ENCODE data around the gene NHS. TPM values are rescaled to one million over a fixed set of nuclear protein-coding genes. Genes with fewer than 3 reads are reported as not detected.

Gene NHS
- total RNA-seq, 1 donor from 2014 or later, result 14.9 TPM

DNA sequence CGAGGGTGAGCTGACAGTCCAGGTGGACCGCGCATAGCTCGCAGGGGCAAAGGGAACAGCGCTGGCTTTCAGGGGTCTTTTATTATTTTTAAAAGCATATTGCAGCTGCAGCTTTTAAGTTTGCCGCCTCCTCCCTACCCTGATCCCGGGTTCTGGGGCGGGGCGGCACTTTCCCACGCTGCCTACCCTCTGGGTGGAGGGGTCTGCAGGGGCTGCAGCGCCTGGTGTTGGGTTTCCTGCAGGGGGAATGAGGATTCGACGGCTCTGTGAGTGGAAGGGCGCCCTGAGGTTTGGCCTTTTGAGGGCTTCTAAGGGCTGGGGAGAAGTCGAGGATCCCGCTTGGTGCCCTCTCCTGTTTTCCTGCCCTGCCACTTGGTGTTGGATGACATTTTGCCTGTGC lies 281.6 kb downstream of the NHS start:
- Mint-ChIP-seq H3K4me1 (ENCODE audit: low read depth) (peaks cover 37% of the 10 kb centered on the region), H3K4me3 (ENCODE audit: unreplicated experiment) (peak overlapping the region; percentile 67), H3K27ac (ENCODE audit: unreplicated experiment) (no peak overlapping the region), H3K36me3 (ENCODE audit: low read depth) (no peaks in the 10 kb centered on the region), H3K9me3 (ENCODE audit: low read depth) (no peaks in the 10 kb centered on the region), H3K27me3 (ENCODE audit: low read depth) (peaks cover 12% of the 10 kb centered on the region)
- TF ChIP-seq, protein P1, sequence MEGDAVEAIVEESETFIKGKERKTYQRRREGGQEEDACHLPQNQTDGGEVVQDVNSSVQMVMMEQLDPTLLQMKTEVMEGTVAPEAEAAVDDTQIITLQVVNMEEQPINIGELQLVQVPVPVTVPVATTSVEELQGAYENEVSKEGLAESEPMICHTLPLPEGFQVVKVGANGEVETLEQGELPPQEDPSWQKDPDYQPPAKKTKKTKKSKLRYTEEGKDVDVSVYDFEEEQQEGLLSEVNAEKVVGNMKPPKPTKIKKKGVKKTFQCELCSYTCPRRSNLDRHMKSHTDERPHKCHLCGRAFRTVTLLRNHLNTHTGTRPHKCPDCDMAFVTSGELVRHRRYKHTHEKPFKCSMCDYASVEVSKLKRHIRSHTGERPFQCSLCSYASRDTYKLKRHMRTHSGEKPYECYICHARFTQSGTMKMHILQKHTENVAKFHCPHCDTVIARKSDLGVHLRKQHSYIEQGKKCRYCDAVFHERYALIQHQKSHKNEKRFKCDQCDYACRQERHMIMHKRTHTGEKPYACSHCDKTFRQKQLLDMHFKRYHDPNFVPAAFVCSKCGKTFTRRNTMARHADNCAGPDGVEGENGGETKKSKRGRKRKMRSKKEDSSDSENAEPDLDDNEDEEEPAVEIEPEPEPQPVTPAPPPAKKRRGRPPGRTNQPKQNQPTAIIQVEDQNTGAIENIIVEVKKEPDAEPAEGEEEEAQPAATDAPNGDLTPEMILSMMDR (IDR thresholded peaks at IDR 0.05), result no peak
- DNase-seq (ENCODE audit: low spot score), result no peak

DNA sequence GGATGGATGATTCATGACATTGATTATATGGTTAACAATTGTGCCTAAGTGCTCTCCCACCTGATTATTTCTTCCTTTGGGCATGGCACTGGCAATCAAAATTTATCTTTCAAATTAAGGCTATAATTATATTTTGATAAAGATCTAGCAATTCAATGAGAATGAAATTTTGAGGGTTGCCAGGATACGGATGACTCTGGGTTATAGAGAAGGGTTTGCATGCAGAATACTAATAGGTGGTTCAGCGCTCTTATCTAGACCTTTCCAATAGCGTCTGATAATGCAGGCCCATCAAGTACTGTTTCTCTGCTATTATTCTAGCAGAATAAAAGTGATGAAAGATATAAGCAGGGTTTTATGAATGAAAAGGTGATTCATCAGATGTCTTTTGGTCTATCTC lies 287.4 kb downstream of the NHS start:
- TF ChIP-seq, protein P1 (IDR thresholded peaks at IDR 0.05), result no peak
- no peaks in the 10 kb centered on the region for H3K27me3 Mint-ChIP-seq (ENCODE audit: low read depth)
- no peak overlapping the region for H3K4me3 Mint-ChIP-seq (ENCODE audit: unreplicated experiment)
- DNase-seq (ENCODE audit: low spot score), result no peak
- no peak overlapping the region for H3K27ac Mint-ChIP-seq (ENCODE audit: unreplicated experiment)
- peaks cover 8% of the 10 kb centered on the region for H3K4me1 Mint-ChIP-seq (ENCODE audit: low read depth)
- no peaks in the 10 kb centered on the region for H3K36me3 Mint-ChIP-seq (ENCODE audit: low read depth)
- H3K9me3 Mint-ChIP-seq (ENCODE audit: low read depth), result no peaks in the 10 kb centered on the region

DNA sequence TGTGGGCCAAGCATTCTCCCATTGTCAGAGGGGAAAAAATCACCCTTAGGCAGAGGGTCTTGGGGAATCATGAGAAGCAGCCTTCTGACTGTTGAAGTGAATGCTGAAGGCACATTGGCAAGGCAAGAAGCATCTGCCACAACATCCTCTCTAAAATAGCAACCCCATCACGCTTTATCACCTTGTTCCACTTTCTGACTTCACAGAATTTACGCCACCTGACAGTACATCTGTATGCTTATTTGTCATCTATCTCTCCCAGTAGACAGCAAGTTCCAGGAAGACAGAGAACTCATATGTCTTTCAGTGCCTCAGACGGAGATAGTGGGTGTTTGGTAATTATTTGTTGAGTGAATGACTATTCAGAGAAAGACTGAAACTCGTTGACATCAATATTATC lies 293.9 kb downstream of the NHS start:
- no peak overlapping the region for H3K27ac Mint-ChIP-seq (ENCODE audit: unreplicated experiment)
- no peaks in the 10 kb centered on the region for H3K36me3 Mint-ChIP-seq (ENCODE audit: low read depth)
- no peak for DNase-seq (ENCODE audit: low spot score)
- no peaks in the 10 kb centered on the region for H3K27me3 Mint-ChIP-seq (ENCODE audit: low read depth)
- no peak overlapping the region for H3K4me3 Mint-ChIP-seq (ENCODE audit: unreplicated experiment)
- TF ChIP-seq, protein P1 (IDR thresholded peaks at IDR 0.05), result no peak
- H3K4me1 Mint-ChIP-seq (ENCODE audit: low read depth), result no peaks in the 10 kb centered on the region
- no peaks in the 10 kb centered on the region for H3K9me3 Mint-ChIP-seq (ENCODE audit: low read depth)

DNA sequence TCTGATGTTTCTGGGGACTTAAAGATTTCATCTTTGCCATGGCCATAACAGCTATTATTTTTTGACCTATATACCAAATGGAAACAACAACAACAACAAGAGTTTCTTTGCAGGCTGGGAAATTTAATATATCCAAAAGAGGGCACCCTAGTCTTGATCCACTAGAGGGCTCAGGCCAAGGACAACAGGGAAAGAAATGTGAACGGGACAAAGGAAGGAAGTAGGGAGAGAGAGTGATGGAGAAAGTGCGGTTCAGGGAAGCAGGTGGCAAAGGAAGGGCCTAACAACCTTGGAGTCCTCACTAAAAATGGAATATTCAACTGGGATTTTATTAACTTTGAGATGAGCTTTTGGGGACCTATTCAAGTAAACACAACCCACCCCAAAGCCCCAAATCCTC lies 294.5 kb downstream of the NHS start:
- H3K9me3 Mint-ChIP-seq (ENCODE audit: low read depth), result no peaks in the 10 kb centered on the region
- no peak for DNase-seq (ENCODE audit: low spot score)
- no peak overlapping the region for H3K4me3 Mint-ChIP-seq (ENCODE audit: unreplicated experiment)
- H3K27ac Mint-ChIP-seq (ENCODE audit: unreplicated experiment), result no peak overlapping the region
- no peaks in the 10 kb centered on the region for H3K27me3 Mint-ChIP-seq (ENCODE audit: low read depth)
- no peaks in the 10 kb centered on the region for H3K36me3 Mint-ChIP-seq (ENCODE audit: low read depth)
- TF ChIP-seq, protein P1 (IDR thresholded peaks at IDR 0.05), result no peak
- H3K4me1 Mint-ChIP-seq (ENCODE audit: low read depth), result no peaks in the 10 kb centered on the region

DNA sequence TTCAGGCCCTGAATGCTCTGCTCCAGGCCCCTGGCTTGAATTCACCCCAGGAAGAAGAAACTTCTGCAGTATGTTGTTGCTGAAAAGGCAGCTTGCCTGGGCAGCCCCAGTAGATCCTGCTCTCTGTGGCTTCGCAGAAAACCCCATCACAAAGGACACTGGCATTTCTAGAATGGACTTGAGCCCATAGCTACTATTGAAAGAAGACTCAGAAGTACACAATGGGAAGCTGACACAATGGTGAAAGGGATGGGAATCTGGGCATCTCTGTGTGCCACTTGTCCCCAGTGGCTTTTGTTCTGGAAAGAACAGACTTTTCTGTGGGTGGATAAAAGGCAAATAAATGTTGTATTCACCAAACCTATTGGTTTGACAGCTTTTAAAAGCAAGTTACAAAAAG lies 294.9 kb downstream of the NHS start:
- H3K4me3 Mint-ChIP-seq (ENCODE audit: unreplicated experiment), result no peak overlapping the region
- no peak overlapping the region for H3K27ac Mint-ChIP-seq (ENCODE audit: unreplicated experiment)
- no peaks in the 10 kb centered on the region for H3K4me1 Mint-ChIP-seq (ENCODE audit: low read depth)
- no peaks in the 10 kb centered on the region for H3K36me3 Mint-ChIP-seq (ENCODE audit: low read depth)
- TF ChIP-seq, protein P1 (IDR thresholded peaks at IDR 0.05), result no peak
- H3K9me3 Mint-ChIP-seq (ENCODE audit: low read depth), result no peaks in the 10 kb centered on the region
- DNase-seq (ENCODE audit: low spot score), result no peak
- no peaks in the 10 kb centered on the region for H3K27me3 Mint-ChIP-seq (ENCODE audit: low read depth)
